Suppressor macrophage (primary cell): Measurements from ENCODE around the gene CELF2.
"Not testable (repeated sequence)": the region's sequence is repeated elsewhere in the genome, so short reads cannot be mapped to it uniquely, and the experiment has no call there.

Experiments
- DNase-seq, 4 experiments: peaks; one replicate each; pipeline ENCODE4 v3.0.0-alpha.2; 2020 to 2022
- total RNA-seq, 17 experiments: gene quantifications; one replicate each; lab custom pipeline; 2026; ENCODE audit warnings: mixed read lengths in 6 of 17, inconsistent platforms in 3 of 17; lab: John Stamatoyannopoulos, UW

The CELF2 gene
- total RNA-seq = 40.5 to 198 (median 116) reads per million in 17 experiments

DNA sequence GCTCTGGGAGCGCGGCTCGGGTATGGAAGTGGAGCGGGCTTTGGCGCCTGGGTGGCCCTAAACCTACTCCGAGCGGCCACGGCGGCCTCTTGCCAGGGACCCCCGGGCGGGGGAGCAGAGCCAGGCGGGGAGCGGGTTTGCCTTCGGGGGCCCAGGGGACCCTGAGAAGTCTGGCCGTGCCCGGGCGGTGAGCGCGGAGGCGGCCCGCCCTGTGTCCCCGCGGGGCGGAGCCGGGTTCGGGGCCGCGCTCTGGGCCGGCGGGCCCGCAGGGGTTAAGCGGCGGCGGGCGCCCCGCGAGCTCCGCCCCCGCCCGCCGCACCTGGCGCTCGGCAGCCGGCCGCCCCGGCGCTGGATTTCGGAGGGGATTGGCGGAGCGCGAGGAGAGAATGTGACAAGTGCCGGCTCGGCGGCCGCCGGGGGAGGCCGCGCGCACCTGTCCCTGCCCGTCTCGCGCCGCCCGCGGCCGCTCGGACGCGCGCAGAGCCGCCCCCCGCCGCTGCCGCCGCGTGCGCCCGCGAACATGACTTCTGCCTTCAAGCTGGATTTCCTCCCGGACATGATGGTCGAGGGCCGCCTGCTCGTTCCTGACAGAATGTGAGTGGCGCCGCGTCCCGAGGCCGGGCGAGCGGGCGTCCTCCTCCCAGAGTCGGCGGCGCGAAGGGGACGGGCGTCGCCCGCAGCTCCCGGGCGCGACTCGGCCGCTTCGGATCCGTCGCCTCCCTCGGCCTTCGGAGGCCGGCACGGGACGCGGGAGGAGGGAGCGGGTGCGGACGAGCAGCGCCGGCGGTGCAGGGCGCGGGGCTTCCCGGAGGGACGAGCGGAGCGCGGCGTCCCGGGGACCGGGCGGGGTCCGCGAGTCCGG lies at the start of gene CELF2:
Gene CELF2, plus strand, starts transcription at position 303 of the 862 bp plus-strand sequence. Its CDS starts 218 bp downstream, at position 521.
- peak; percentile 30 to 64 (median 52) for DNase-seq

DNA sequence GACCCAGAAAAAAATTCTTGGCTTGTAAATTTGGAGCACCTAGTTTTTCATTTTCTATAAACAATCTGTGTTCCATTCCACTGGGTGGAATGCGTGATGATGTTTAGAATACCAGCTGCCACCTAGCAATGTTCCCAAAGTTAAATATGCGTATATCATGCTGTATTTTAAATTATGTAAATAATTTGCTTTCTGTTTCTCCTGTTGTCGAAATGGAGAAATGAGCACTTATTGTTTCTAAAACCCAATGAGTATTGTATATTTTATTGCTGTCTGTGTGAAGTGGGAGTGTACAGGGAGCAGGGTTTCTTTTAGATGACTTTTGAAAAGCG lies 49.4 kb upstream of the CELF2 start:
- no peak for DNase-seq

DNA sequence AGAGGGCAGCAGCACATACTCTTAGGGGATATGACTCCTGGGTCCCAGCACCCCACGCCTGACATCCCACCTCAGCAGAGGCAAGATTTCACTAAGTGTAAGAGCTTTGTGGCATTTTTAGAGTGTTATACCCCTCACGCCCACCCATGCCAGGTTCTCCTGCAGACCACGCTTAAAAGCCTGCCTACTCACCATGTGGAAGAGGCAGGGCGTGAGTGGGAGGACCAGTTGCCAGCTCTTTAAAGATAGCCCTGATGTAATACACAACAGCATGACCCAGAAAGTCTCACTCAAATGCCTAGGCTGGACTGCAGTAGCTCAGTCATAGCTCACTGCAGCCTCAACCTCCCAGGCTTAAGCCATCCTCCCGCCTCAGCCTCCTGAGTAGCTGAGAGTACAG lies 44.4 kb upstream of the CELF2 start:
- peak in 3 of 4 experiments; percentile 16 to 36 (median 27) for DNase-seq

GRCh38 chr10:10975647-10976046 lies 42.0 kb upstream of the CELF2 start:
- DNase-seq = no peak

- DNase-seq = no peak
Observed at GRCh38 chr10:10976652-10977051, 41.0 kb upstream of the CELF2 start.

- DNase-seq = no peak
Observed at GRCh38 chr10:10977226-10977956, 40.3 kb upstream of the CELF2 start.

- DNase-seq = no peak
Observed at GRCh38 chr10:10977978-10978377, 39.7 kb upstream of the CELF2 start.

- DNase-seq = no peak
Observed at GRCh38 chr10:10985361-10985760, 32.3 kb upstream of the CELF2 start.

DNA sequence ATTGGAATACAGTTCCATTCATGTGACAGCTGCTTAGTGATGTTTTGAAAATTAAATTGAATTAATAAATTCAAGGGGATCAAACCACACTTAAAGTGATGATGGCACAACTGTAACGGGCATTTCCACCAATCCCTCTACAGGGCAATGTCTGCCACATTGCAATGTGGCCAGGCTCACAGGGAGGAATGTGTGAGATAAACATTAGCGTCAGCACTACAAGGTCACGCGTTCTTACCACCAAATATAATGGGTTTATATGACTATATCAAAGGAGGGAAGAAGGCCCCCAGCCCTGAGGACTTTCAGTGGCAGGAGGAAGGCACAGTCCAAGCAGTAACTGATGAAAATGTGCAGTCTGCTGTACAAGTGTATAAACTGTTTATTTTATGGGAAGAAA lies 31.1 kb upstream of the CELF2 start:
- no peak for DNase-seq

DNA sequence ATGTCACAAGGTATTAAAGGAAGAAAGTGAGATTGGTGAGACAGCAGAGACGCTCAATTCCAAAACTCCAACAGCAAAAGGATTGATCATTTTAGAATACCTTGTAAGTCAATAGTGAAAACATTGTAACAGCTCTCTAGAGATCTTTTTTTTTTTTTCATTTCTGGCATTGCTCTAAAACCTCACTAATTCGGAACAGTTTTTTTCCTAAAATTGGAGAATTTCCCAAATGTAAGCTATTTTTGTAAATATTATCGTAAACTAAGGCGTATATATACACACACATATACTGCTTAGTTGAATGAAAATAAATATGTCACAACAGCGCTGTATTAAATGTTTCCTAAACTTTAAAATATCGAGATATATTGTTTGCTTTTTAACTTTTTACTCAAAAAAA lies 30.6 kb upstream of the CELF2 start:
- DNase-seq = no peak

DNA sequence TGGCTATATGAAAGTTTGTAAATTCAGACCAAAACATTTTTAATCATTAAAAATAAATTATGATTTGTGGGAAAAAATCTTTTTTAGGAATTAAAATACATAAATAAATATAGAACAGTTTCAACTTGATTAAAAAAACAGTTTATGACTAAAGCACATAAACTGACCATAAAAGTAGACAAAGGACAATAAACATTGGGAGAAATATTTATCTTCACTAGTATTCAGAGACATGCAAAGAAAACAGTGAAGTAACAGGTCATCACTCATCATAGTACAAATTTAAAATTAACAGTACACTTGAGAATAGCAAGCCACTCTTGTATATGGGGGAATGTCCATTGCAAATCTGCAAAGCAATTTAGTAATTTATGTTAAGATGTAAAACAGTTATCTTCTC lies 28.0 kb upstream of the CELF2 start:
- no peak for DNase-seq

DNA sequence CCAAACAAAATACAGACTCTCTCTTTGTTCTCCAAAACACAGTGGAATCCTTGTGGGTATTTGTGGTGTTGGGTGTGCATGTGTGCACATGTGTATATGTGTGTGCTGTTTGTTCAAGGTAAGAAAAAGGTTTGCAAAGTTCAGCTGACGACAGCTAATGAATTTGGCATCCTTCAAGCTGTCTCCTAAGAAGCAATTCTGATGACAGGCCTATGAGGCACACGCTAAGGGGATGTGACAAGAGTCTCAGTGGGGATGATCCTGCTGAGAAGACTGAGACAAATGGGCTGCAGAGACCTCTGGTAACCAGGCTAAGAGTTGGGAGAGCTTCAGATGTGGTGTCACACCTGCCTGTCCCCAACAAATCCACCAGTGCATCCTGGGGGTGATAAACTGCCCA lies 26.5 kb upstream of the CELF2 start:
- DNase-seq = no peak

DNA sequence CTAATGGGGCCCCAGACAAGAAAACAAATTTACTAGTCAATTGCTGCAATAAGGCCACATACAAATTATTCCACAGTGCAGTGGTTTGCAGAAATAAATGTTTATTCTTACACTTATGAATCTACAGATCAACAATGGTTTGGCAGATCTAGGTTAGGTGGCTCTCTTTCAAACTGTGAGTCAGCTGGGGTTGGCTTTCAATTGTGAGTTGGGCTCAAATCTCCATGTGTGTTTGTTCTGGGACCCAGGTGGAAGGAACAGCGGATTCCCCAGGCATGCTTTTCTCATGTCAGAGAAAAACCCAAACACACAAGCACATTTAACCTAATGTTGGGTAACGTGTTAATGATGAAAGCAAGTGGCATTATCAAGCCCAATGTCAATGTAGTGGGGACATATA lies 25.6 kb upstream of the CELF2 start:
- DNase-seq = no peak

DNA sequence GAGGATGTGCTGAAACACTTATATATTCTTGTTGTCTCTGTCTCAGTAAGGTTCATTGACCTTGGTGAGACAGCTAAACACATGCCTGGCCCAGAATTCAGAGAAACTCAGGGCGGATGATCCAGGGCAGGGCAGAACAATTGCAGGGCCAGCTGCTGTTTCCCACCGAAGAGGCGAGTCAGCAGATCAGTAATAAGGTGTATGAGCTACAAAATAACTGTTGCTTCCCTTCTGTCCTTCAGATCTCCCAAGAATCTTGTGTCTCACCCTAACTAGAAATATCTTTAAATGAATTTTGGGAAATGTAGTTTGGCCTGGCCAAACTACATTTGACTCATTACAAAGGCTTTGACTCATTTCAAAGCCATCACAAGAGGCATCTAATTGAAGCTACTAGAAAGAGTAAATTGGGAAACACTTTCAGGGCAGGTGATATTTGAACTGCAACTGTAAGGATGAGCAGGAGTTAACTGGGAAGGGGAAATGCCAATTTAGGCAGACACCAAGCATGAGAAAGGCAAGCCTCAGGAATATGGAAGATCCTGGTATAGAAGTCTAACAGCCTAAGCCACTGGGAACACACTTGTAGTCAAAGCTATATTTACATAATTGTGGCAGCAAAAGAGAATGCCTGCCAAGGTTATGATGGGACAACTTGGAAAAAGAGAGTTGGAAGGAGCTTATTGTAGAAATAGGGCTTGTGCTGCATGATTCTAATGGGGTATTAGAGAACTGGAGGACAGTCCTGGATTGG lies 24.5 kb upstream of the CELF2 start:
- DNase-seq = no peak

DNA sequence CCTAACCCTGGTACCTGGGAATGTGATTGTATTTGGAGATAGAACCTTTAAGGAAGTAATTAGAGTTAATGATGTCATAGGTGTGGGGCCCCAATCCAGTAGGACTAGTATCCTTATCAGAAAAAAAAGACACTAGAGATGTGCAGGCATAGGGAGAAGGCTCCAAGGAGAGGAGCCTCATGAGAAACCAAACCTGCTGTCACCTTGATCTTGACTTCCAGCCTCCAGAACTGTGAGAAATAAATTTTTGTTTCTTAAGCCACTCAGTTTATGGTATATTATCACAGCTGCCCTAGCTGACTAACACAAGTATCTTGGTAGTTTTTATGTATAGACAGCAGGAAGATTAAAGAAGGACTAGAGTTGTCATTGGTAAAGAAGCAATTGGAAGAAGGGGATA lies 23.9 kb upstream of the CELF2 start:
- DNase-seq = no peak

DNA sequence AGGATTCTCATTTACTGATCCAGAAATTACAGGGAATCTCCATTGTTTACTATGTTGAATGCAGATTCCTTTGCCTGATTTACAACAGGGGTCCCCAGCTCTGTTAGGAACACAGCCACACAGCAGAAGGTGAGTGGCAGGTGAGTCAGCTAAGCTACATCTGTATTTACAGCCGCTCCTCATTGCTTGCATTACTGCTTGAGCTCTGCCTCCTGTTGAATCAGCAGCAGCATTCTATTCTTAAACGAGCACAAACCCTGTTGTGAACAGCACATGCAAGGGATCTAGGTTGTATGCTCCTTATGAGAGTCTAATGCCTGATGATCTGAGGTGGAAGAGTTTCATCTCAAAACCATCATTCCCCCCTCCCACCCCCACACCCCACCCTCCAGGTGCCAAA lies 23.3 kb upstream of the CELF2 start:
- no peak for DNase-seq

- no peak for DNase-seq
Observed at GRCh38 chr10:10995120-10995519, 22.6 kb upstream of the CELF2 start.

DNA sequence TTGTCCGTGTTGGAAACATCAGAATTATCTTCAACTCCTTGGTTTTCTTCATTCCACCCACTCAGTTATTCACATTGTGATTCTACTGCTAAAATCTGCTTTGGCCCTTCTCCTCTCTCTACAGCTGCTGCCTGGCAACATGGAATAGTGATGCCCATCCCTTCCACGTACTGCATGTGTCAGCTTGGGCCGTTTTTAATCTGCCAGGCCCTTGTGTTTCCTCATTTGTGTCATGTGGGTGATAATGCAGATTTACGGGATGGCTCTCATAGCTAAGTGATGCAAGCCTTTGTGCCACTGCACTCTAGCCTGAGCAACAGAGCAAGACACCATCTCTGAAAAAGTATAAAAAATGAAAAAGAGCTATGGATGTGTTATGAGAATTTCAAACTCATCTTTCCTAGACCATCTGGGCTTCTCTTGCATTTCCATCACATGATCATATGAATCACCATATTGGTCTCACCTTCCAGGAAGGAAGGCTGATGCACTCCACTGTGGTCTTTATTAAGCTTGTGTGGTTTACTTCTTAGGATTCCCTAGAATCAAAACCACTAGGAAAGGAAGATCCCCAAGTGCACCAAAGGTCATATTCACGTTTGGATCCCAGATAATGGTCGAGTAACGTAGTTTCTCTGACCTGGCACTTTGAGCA lies 20.6 kb upstream of the CELF2 start:
- peak in 1 of 4 experiments; percentile 3 for DNase-seq

- DNase-seq = not testable (repeated sequence)
Observed at GRCh38 chr10:10999501-10999900, 18.2 kb upstream of the CELF2 start.

DNA sequence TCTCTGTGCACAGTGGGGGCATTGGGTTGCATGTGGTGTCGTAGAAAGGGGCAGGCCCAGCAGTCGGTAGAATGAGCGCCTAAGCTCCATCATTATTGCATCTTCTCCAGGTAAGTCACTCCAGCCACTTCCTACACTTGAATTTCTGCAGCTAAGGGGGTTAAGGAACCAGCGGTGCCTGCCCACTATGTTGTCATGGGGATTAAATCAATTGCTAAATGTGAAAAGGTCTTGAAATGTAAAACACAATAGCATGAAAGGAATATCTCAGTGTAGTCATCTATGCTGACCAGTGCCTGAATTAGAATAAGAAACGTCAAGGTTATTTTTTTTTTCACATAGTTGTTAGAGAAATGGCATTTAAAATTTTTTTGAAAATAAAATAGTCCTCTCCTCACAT lies 15.2 kb upstream of the CELF2 start:
- DNase-seq = no peak

- DNase-seq = no peak
Observed at GRCh38 chr10:11002916-11003315, 14.8 kb upstream of the CELF2 start.

- no peak for DNase-seq
Observed at GRCh38 chr10:11003679-11004078, 14.0 kb upstream of the CELF2 start.
